Natural killer cell (primary cell): ENCODE measurements around the gene TFCP2. TPM values are rescaled to one million over a fixed set of nuclear protein-coding genes. Genes with fewer than 3 reads are reported as not detected.

Source experiments
- ATAC-seq, 3 donors: fragments of 150-1000 bp in 2 of 3; fragments of 200-7000 bp in 1 of 3; cut with Tn5 transposase; 1 replicate in 1 of 3; 2 replicates in 2 of 3; pipeline ENCODE4 v1.10.0; 2021; ENCODE audit warnings: mild to moderate bottlenecking in 2 of 3, moderate library complexity in 2 of 3
- DNase-seq, 2 donors: peaks; one replicate each; pipeline versions ENCODE4 v3.0.0 to v3.0.0-alpha.2; 2013 to 2021; ENCODE audit warnings: mixed read lengths in 1 of 2
- H3K27ac ChIP-seq: one replicate; pipeline ENCODE4 v1.5.1; 2013; ENCODE audit warnings: mild to moderate bottlenecking, low read length
- H3K27me3 ChIP-seq: one replicate; pipeline ENCODE4 v1.6.1; 2013; ENCODE audit warnings: low read length; ENCODE audit not compliant: control insufficient read depth, insufficient read depth
- H3K36me3 ChIP-seq: one replicate; pipeline ENCODE4 v1.6.1; 2013; ENCODE audit warnings: low read length; ENCODE audit not compliant: control insufficient read depth, insufficient read depth
- H3K4me1 ChIP-seq: one replicate; pipeline ENCODE4 v1.6.1; 2013; ENCODE audit warnings: low read length; ENCODE audit not compliant: control insufficient read depth, insufficient read depth
- H3K4me3 ChIP-seq: one replicate; pipeline ENCODE4 v1.5.1; 2013; ENCODE audit warnings: low read length
- H3K9me3 ChIP-seq: one replicate; pipeline ENCODE4 v1.6.1; 2013; ENCODE audit warnings: low read length; ENCODE audit not compliant: control insufficient read depth, insufficient read depth
- H3K27ac Mint-ChIP-seq, 2 donors: one replicate each; pipeline ENCODE4 v1.8.0; 2022; ENCODE audit warnings: mild to moderate bottlenecking in 2 of 2, mixed read lengths in 2 of 2, moderate library complexity in 1 of 2
- H3K27me3 Mint-ChIP-seq, 2 donors: one replicate each; pipeline ENCODE4 v1.8.0; 2022; ENCODE audit warnings: low read depth in 2 of 2, mixed read lengths in 2 of 2
- H3K36me3 Mint-ChIP-seq: one replicate; pipeline ENCODE4 v1.8.0; 2022; ENCODE audit warnings: mixed read lengths
- H3K4me1 Mint-ChIP-seq, 2 donors: one replicate each; pipeline ENCODE4 v1.8.0; 2022; ENCODE audit warnings: mixed read lengths in 2 of 2
- H3K4me3 Mint-ChIP-seq: one replicate; pipeline ENCODE4 v1.8.0; 2022; ENCODE audit warnings: mild to moderate bottlenecking, moderate library complexity, mixed read lengths
- H3K9me3 Mint-ChIP-seq, 2 donors: one replicate each; pipeline ENCODE4 v1.8.0; 2022; ENCODE audit warnings: mixed read lengths in 2 of 2
- CTCF ChIP-seq: fragments of 200-600 bp; IDR thresholded peaks from one replicate; pipeline ENCODE4 v1.8.0; 2022; ENCODE audit warnings: antibody characterized with exemption
- WGBS: methylation state at CpG from one replicate; pipeline ENCODE4 v1.1.7; 2013; ENCODE audit warnings: missing lambda C conversion rate; ENCODE audit not compliant: insufficient coverage; 5-methylcytosine and 5-hydroxymethylcytosine counted together
- intact Hi-C: fragments of 100-400 bp; cut with micrococcal nuclease; formaldehyde crosslinking; loops from one replicate; pipeline ENCODE4 v1.14.2; 2022
- total RNA-seq, 4 donors: library from RNA; stranded (reverse); fragments of 120-200 nt in 1 of 4; gene quantifications; one replicate each; pipeline versions ENCODE4 v1.2.3 to v1.2.4, GENCODE V29; 2013 to 2022

Gene TFCP2
- total RNA-seq, 3 donors from 2014 or later (not counting 1 experiment from before 2014, with no cell fraction given): 26.6 to 34.8 (median 34.8) TPM

DNA sequence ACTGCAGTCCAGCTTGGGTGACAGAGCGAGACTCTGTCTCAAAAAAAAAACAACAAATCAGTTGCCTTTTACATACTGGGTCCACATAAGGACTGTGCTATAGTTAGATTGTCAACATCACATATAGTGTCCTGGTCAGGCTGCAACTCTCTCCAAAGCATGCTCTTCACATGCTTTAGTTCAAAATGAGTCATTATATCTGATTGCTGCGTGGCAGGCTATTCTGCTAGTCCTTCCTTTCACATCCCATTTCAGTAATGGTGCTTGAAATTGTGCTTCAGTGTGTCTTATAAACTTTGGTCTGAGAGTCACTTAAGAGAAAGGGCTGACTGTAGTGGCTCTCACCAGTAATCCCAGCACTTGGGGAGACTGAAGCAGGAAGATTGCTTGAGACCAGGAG, 117.9 kb downstream of the TFCP2 start:
- no peak overlapping the region for H3K4me3 ChIP-seq
- no peaks in the 10 kb centered on the region for H3K9me3 ChIP-seq
- no peaks in the 10 kb centered on the region for H3K27me3 Mint-ChIP-seq
- no peak for ATAC-seq
- H3K27me3 ChIP-seq: no peaks in the 10 kb centered on the region
- WGBS: 91% methylated on average over 1 of the region's 2 CpGs
- TF ChIP-seq CTCF: no peak
- peaks cover 10% of the 10 kb centered on the region for H3K36me3 Mint-ChIP-seq
- intact Hi-C loops: no loop called here
- H3K4me1 Mint-ChIP-seq: peaks cover 0 to 6% of the 10 kb centered on the region in 2 donors
- no peaks in the 10 kb centered on the region for H3K9me3 Mint-ChIP-seq
- H3K4me1 ChIP-seq: no peaks in the 10 kb centered on the region
- DNase-seq: no peak
- no peak overlapping the region for H3K27ac Mint-ChIP-seq
- H3K36me3 ChIP-seq: peaks cover 55% of the 10 kb centered on the region
- H3K4me3 Mint-ChIP-seq: no peak overlapping the region
- H3K27ac ChIP-seq: no peak overlapping the region

DNA sequence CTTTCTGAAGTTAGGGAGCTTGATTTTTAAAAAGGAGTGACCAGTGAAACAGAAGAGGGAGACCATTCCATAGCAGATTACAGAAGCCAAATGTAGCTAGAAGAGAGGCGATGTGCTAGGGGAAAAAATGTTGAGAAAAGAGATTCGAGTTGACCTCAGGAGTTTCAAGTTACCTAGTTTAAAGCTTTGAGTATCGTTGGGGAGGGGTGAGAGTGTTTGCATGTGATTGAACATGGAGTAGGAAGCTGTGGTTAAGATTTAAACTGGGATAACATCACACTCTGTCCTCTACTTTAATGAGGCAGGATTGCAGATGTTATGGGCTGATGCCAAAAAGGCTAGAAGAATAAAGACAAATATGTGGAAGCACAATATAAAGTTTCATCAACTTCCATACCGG, 121.1 kb downstream of the TFCP2 start:
- DNase-seq: no peak
- peaks cover 28% of the 10 kb centered on the region for H3K36me3 ChIP-seq
- H3K27ac ChIP-seq: no peak overlapping the region
- H3K27me3 Mint-ChIP-seq: no peaks in the 10 kb centered on the region
- peaks cover 10% of the 10 kb centered on the region for H3K36me3 Mint-ChIP-seq
- H3K4me3 ChIP-seq: no peak overlapping the region
- no peaks in the 10 kb centered on the region for H3K27me3 ChIP-seq
- no peak for TF ChIP-seq CTCF
- WGBS: 60% methylated on average over 4 of the region's 4 CpGs
- H3K27ac Mint-ChIP-seq: peak overlapping the region in 1 of 2 donors; percentile 40
- peaks cover 19% of the 10 kb centered on the region for H3K4me1 ChIP-seq
- no peaks in the 10 kb centered on the region for H3K9me3 Mint-ChIP-seq
- no peaks in the 10 kb centered on the region for H3K9me3 ChIP-seq
- ATAC-seq: no peak
- H3K4me3 Mint-ChIP-seq: no peak overlapping the region
- H3K4me1 Mint-ChIP-seq: peaks cover 23 to 34% of the 10 kb centered on the region in 2 donors
- intact Hi-C loops: no loop called here

- Histone ChIP-seq H3K9me3 (no peaks in the 10 kb centered on the region), H3K36me3 (peaks cover 11% of the 10 kb centered on the region), H3K4me1 (peaks cover 19% of the 10 kb centered on the region), H3K27ac (peak overlapping the region; percentile 83), H3K4me3 (no peak overlapping the region), H3K27me3 (no peaks in the 10 kb centered on the region)
- WGBS: no CpG with 5 or more reads among the region's 3 CpGs
- Mint-ChIP-seq H3K9me3 (no peaks in the 10 kb centered on the region), H3K27ac (peak overlapping the region; percentile 90 to 96), H3K4me1 (peaks cover 26 to 37% of the 10 kb centered on the region in 2 donors), H3K4me3 (peak overlapping the region; percentile 31), H3K36me3 (peaks cover 10% of the 10 kb centered on the region), H3K27me3 (no peaks in the 10 kb centered on the region)
- TF ChIP-seq CTCF: no peak
- intact Hi-C loops: loop anchor here (5.0 kb wide), 1 partner anchor 123 kb away; the partner anchor contains the start of gene TFCP2
- DNase-seq (no peak), ATAC-seq (no peak)
Observed at GRCh38 chr12:51049525-51049924, 123.4 kb downstream of the TFCP2 start.

GRCh38 chr12:51048661-51049251, 124.2 kb downstream of the TFCP2 start:
- Histone ChIP-seq H3K4me3 (peak overlapping the region; percentile 63), H3K9me3 (no peaks in the 10 kb centered on the region), H3K4me1 (peaks cover 19% of the 10 kb centered on the region), H3K27me3 (no peaks in the 10 kb centered on the region), H3K27ac (peak overlapping the region; percentile 83), H3K36me3 (peaks cover 3% of the 10 kb centered on the region)
- intact Hi-C loops: loop anchor here (1.0 to 5.0 kb wide), 2 partner anchors 22 to 124 kb away; partner anchors contain the start of genes SLC11A2 and TFCP2
- DNase-seq (peak in 1 of 2 donors; percentile 75), ATAC-seq (no peak)
- H3K4me1 Mint-ChIP-seq: peaks cover 26 to 37% of the 10 kb centered on the region in 2 donors
- H3K36me3 Mint-ChIP-seq: peaks cover 10% of the 10 kb centered on the region
- no peak for TF ChIP-seq CTCF
- peak overlapping the region; percentile 90 to 96 for H3K27ac Mint-ChIP-seq
- no peaks in the 10 kb centered on the region for H3K9me3 Mint-ChIP-seq
- H3K4me3 Mint-ChIP-seq: peak overlapping the region; percentile 91
- WGBS: 28% methylated on average over 12 of the region's 14 CpGs
- H3K27me3 Mint-ChIP-seq: no peaks in the 10 kb centered on the region
